Mesothelial cell of epicardium (in vitro differentiated cells): ENCODE data around the gene PGM3. TPM values are rescaled to one million over a fixed set of nuclear protein-coding genes. Genes with fewer than 3 reads are reported as not detected.

Source experiments
- DNase-seq, 2 experiments: peaks; one replicate each; pipeline ENCODE4 v3.0.0; 2021; ENCODE audit warnings: low spot score in 2 of 2; ENCODE audit not compliant: unreplicated experiment in 2 of 2
- H3K27ac Mint-ChIP-seq: 2 replicates; pipeline ENCODE4 v1.8.0; 2021; ENCODE audit warnings: mixed read lengths
- H3K27me3 Mint-ChIP-seq: 2 replicates; pipeline ENCODE4 v1.8.0; 2021; ENCODE audit warnings: low read depth, mixed read lengths
- H3K36me3 Mint-ChIP-seq: 2 replicates; pipeline ENCODE4 v1.8.0; 2021; ENCODE audit warnings: mixed read lengths
- H3K4me1 Mint-ChIP-seq: 2 replicates; pipeline ENCODE4 v1.8.0; 2021; ENCODE audit warnings: mixed read lengths
- H3K4me3 Mint-ChIP-seq: 2 replicates; pipeline ENCODE4 v1.8.0; 2021; ENCODE audit warnings: mild to moderate bottlenecking, moderate library complexity, mixed read lengths
- H3K9me3 Mint-ChIP-seq: 2 replicates; pipeline ENCODE4 v1.8.0; 2021; ENCODE audit warnings: mixed read lengths
- CTCF ChIP-seq: fragments of 200-600 bp; sonication (generic); IDR thresholded peaks from one replicate; pipeline ENCODE4 v1.5.0; 2021; ENCODE audit warnings: antibody characterized with exemption; ENCODE audit not compliant: unreplicated experiment
- total RNA-seq: library from RNA; stranded (reverse); gene quantifications from 3 replicates; pipeline ENCODE4 v1.2.1, GENCODE V29; 2021

The PGM3 gene
- total RNA-seq, 1 donor from 2014 or later, result 67.0 TPM

GRCh38 chr6:83190626-83191025 lies 2.4 kb downstream of the PGM3 start:
- H3K27me3 Mint-ChIP-seq, result no peaks in the 10 kb centered on the region
- peaks cover 30% of the 10 kb centered on the region for H3K4me1 Mint-ChIP-seq
- peaks cover 19% of the 10 kb centered on the region for H3K36me3 Mint-ChIP-seq
- H3K4me3 Mint-ChIP-seq, result peak overlapping the region; percentile 99
- H3K27ac Mint-ChIP-seq, result no peak overlapping the region
- no peak for DNase-seq
- H3K9me3 Mint-ChIP-seq, result no peaks in the 10 kb centered on the region
- TF ChIP-seq CTCF, result no peak

GRCh38 chr6:83188501-83188900 lies 4.6 kb downstream of the PGM3 start:
- H3K27me3 Mint-ChIP-seq, result no peaks in the 10 kb centered on the region

GRCh38 chr6:83185096-83185495 lies 8.0 kb downstream of the PGM3 start:
- Mint-ChIP-seq H3K27ac (no peak overlapping the region), H3K4me3 (no peak overlapping the region), H3K36me3 (peaks cover 43% of the 10 kb centered on the region), H3K4me1 (no peaks in the 10 kb centered on the region), H3K27me3 (no peaks in the 10 kb centered on the region), H3K9me3 (no peaks in the 10 kb centered on the region)
- TF ChIP-seq CTCF, result no peak
- no peak for DNase-seq

More at GRCh38 chr6:83188501-83188900, 4.6 kb downstream of the PGM3 start:
- Mint-ChIP-seq H3K27ac (no peak overlapping the region), H3K4me3 (no peak overlapping the region), H3K9me3 (no peaks in the 10 kb centered on the region), H3K4me1 (peaks cover 18% of the 10 kb centered on the region), H3K36me3 (peaks cover 32% of the 10 kb centered on the region)
- no peak for DNase-seq
- no peak for TF ChIP-seq CTCF

- H3K27ac Mint-ChIP-seq, result peak overlapping the region; percentile 40
- H3K4me3 Mint-ChIP-seq, result no peak overlapping the region
- H3K4me1 Mint-ChIP-seq, result no peaks in the 10 kb centered on the region
- H3K36me3 Mint-ChIP-seq, result peaks cover 42% of the 10 kb centered on the region
- DNase-seq, result no peak
- H3K27me3 Mint-ChIP-seq, result no peaks in the 10 kb centered on the region
- no peak for TF ChIP-seq CTCF
- no peaks in the 10 kb centered on the region for H3K9me3 Mint-ChIP-seq
Measured at GRCh38 chr6:83183082-83183828, 9.8 kb downstream of the PGM3 start.

GRCh38 chr6:83182114-83182513 lies 11.0 kb downstream of the PGM3 start:
- peaks cover 49% of the 10 kb centered on the region for H3K36me3 Mint-ChIP-seq
- H3K27me3 Mint-ChIP-seq, result no peaks in the 10 kb centered on the region
- no peak for DNase-seq
- H3K4me1 Mint-ChIP-seq, result no peaks in the 10 kb centered on the region
- no peaks in the 10 kb centered on the region for H3K9me3 Mint-ChIP-seq
- no peak overlapping the region for H3K4me3 Mint-ChIP-seq
- TF ChIP-seq CTCF, result no peak
- H3K27ac Mint-ChIP-seq, result no peak overlapping the region
